ENCODE data around the gene MRPL27.
"Not testable (repeated sequence)": the region's sequence is repeated elsewhere in the genome, so short reads cannot be mapped to it uniquely, and the experiment has no call there.

The MRPL27 gene

GRCh38 chr17:50345432-50346312, 27.3 kb downstream of the MRPL27 start, which contains the start of gene XYLT2:
XYLT2 (plus strand) TSS chr17:50346126; CDS start chr17:50346141, 15 bp downstream.
- DNase-seq (ENCODE audit: low read depth) = peak; percentile 91

GRCh38 chr17:50344731-50345365, 28.1 kb downstream of the MRPL27 start:
- DNase-seq (ENCODE audit: low read depth) = no peak

- no peak for DNase-seq (ENCODE audit: low read depth)
These were observed 33.6 kb downstream of the MRPL27 start for GRCh38 chr17:50339381-50339780.

DNA sequence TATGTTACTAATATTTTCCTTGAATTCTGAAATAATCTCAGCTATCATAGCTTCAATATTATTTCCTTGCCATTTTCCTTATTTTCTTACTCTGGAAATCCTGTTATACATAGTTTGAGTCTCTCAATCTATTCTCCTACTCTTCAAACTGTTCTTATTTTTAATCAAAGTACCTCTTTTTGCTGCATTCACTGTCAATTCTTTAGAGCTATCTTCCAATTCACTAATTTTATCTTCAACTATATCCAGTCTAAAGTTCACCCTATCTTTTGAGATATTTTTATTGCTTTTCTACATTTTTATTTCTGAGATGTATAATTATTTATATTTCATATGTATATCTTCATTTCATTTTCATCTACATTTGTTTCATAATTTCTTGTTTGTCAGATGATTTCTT, 34.3 kb downstream of the MRPL27 start:
- no peak for DNase-seq (ENCODE audit: low read depth)

DNA sequence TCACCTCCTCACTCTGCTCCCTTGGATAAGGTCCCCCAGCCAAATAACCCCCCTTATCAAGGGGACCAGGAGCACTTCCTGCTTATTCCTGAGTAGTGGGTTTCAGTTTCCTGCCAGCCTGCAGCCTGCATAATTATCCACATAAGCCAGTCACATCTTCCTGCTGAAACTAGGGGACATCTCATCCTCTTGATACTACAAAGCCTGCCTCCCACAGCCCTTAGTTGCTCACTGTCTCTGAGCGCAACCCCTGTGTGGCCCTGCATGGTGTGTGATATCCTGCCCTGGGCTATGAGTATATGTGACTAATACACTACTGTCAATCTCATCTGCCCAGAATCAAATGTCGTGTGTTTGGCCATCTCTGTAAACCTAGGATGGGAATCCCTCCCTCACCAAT, 35.0 kb downstream of the MRPL27 start:
- DNase-seq (ENCODE audit: low read depth) = no peak

DNA sequence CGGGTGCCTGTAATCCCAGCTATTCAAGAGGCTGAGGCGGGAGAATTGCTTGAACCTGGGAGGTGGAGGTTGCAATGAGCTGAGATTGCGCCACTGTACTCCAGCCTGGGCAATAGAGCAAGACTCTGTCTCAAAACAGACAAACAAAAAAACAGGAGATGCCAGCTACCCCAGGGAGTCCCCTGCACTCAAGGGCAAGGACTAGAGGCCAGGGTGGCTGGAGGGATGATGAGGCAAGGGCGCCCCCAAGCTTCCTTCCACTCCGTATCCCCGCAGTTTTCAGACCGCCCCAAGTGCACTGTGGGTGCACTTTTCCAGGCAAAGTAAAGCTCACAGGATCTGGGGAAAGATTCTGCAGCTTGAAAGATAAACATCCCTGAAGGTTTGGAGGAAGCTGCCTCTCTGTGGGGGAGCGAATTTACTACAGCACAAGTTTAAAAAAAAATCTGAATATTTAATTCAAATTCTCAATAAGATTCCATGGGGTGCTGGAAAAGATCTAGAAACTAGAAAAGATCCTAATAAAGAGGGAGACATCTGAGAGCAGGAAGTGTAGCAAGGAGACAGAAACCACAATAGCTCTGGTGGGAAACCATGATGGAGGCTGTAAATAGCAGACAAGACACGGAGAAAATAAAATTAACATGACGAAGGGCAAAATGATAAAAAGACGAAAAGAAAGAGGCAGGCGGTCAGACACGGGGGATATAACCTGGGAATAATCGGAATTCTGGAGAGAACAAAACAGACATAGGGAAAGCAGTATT, 39.5 kb downstream of the MRPL27 start:
- not testable (repeated sequence) for DNase-seq (ENCODE audit: low read depth)

DNA sequence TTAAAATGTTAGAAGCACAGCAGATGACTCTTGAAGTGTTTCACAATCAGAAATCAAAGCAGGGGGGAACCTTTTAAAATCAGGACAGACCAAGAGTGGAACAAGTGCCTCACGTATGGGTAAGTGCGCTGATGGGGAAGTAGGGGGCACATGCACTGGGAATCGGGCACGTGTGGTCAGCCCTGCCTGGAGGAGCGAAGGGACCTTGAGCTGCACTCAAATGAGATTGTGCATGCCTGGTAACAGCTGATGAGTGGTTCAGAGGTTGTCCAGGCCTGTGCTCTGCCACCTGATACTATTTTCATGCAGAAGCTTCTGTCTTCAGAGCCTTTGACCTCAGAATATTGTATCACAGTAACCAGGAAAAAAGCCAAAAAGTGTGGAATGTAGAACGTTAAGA, 40.8 kb downstream of the MRPL27 start:
- no peak for DNase-seq (ENCODE audit: low read depth)

DNA sequence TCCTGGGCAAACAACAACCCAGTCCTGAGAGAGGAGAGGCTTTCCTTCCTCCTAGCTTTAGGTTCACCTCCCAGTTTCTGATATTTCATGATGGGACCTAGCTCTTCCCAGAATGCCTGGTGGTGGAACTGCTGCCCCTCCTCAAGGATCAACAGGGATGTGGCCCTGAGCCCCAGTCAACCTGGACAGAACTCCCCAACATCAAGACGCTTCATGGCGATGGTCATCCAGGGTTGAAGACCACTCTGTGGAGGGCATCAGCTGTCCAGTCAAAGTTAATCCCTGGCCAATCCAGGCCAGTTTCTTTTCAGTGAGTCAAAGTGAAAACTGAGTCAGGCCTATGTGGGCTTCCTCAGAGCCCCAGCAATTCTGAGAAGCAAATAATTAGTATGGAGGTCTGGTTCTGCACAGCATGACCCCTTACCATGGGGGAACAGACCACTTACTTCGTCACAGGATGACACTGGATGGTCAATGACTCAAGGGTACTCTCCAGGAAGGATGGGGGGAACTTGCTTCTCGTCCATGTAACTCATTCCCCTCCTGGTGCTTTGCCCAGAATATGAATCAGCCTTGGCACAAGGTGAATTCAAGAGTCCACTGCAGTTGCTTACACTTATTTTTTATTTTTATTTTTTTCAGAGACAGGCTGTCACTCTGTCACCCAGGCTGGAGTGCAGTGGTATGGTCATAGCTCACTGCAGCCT, 41.7 kb downstream of the MRPL27 start:
- DNase-seq (ENCODE audit: low read depth) = no peak

GRCh38 chr17:50330151-50330775, 42.7 kb downstream of the MRPL27 start:
- no peak for DNase-seq (ENCODE audit: low read depth)

GRCh38 chr17:50329716-50330115, 43.3 kb downstream of the MRPL27 start:
- no peak for DNase-seq (ENCODE audit: low read depth)

DNA sequence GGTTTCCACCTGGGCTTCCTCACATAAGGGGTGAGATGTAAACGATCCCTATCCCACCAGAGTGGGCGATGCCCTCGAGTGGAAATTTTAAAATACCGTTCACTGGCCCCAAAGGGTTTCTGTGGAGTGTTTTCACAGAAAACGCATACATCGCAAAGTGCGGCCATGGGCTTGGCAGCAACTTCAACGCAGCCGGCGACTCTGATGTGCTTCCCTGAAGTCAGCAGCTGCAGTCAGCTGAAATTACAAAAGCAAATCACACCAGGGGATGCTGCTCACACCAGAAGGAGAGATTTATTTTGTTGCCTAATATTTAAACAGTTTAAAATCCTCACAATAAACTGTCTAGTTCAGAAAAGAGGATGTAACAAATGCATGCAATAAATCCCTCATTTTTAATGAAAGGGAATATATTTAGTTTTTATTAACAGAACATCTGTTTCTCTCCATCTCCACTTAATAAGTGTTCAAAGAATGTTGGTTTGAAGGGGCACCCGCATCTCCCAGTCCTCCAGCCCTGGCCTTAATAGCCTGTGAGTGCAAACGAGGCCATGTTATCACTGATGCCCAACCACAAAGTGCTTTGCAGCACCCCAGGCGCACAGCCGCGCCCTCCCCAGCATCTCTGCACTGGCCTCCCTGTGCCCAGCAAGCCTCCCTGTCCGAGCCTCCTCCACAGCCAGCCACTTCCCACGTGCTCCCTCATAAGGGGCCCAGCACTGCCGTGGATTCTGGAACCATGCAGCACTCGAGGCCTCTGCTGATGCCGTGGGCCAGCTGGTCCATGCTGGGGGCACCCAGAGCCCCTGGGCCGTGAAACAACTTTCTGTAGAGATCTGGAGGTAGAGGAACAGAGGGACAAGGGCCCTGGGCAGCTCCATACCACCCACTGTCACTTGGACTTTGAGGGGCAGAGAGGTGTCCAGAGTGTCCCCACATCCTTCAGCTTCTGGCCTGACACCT, 44.3 kb downstream of the MRPL27 start:
- no peak for DNase-seq (ENCODE audit: low read depth)

DNA sequence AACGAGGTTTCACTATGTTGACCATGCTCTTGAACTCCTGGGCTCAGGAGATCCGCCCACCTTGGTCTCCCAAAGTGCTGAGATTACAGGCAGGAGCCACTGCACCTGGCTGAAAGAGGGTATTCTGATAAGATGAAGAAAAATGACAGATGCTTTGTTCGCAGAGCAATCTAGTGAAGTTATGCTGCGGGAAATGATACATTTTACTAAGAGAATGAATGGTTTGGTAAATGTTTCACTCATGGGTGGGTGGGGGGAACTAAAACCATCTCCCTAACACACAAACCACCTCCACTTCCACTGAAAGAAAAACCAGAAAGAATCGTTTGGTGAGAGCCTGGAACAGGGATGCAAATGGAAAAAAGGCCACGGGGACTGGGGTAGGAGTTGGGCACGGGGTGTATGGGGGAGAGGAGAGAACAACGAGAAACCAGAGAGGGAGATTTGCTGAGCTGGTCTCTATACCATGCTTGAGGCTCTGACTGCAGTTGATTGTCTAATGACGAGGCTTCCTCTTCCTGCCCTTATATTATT, 46.1 kb downstream of the MRPL27 start:
- DNase-seq (ENCODE audit: low read depth) = no peak

GRCh38 chr17:50325906-50326305, 47.1 kb downstream of the MRPL27 start:
- DNase-seq (ENCODE audit: low read depth) = no peak

- DNase-seq (ENCODE audit: low read depth) = no peak
These were observed 49.9 kb downstream of the MRPL27 start for GRCh38 chr17:50323060-50323459.

DNA sequence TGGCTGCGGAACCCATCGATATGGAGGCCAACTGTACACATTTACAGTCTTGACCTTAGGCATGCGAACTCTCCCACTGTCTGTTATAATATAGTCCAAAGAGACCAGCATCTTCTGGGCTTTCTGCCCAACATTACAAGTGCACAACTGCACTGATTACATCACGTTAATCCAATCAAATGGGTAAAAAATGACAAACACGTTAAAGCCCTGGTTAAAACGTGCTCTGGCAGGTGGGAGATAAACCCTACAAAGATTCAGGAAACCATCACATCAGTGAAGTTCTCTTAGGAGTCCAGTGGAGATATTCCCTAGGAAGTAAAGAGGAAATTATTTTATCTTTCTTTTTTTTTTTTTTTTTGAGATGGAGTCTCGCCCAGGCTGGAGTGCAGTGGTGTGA, 50.7 kb downstream of the MRPL27 start:
- DNase-seq (ENCODE audit: low read depth) = no peak

- DNase-seq (ENCODE audit: low read depth) = no peak
These were observed 53.5 kb downstream of the MRPL27 start for GRCh38 chr17:50319306-50320004.

DNA sequence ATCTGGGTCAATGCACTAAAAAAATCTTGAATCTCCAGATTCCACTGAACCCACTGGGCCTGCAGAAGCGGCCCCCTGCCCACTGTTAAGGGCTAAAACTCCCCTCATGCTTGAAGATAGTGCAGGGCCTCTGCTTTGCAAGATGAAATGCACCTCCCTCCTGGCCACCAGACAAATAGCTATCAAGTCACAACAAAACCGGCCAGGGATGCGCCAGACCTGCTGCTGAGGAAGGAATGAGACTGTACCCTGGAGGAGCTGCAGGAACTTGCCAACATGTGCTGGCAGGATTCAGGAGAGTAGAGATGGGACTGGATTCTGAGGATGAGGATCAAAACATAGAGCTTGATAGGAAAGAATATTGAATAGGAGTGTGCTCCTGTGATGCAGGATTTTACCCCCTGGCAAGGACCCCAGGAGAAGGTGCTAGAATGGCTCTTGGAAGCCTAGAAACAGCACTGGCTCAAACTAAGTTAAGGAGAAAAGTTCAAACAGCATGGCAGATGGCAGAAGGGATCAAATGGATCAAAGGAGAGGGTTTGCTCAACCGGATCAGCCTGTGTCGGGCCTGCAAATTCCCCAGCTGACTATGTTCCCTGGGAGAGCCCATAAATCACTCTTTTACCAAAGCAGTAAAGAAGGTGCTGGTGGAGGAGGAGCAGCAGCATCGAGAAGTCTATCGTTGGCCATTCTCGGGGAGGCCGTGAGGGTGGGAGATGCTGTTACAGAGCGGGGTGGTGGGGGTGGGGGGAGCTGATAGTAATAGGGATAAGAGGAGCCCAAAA, 54.3 kb downstream of the MRPL27 start:
- no peak for DNase-seq (ENCODE audit: low read depth)
